Endothelial cell of umbilical vein (primary cell): ENCODE data around the gene CERK.

ENCODE experiments used
- EZH2 ChIP-seq: IDR thresholded peaks from 2 replicates; pipeline ENCODE4 v1.6.1; 2012; ENCODE audit warnings: borderline replicate concordance, low read depth, mild to moderate bottlenecking, moderate library complexity, low read length, inconsistent platforms; ENCODE audit not compliant: severe bottlenecking
- FOS ChIP-seq: IDR thresholded peaks from 2 replicates; pipeline ENCODE4 v1.6.1; 2011; ENCODE audit warnings: mild to moderate bottlenecking, low read length, moderate library complexity, borderline replicate concordance; ENCODE audit not compliant: insufficient read depth
- MYC ChIP-seq: IDR thresholded peaks from one replicate; pipeline ENCODE4 v1.6.1; 2011; ENCODE audit warnings: mild to moderate bottlenecking, low read depth, low read length
- POLR2A ChIP-seq: IDR thresholded peaks from 2 replicates; pipeline ENCODE4 v1.6.1; 2012; ENCODE audit warnings: low read depth, mild to moderate bottlenecking, control low read depth, low read length
- POLR2AphosphoS5 ChIP-seq: IDR thresholded peaks from 2 replicates; pipeline ENCODE4 v1.6.1; 2012; ENCODE audit warnings: low read depth, mild to moderate bottlenecking, control low read depth, low read length, moderate library complexity; ENCODE audit not compliant: insufficient read depth
- TF ChIP-seq, protein P1 (sequence below), 2 donors: IDR thresholded peaks; 1 replicate in 1 of 2; 2 replicates in 1 of 2; pipeline ENCODE4 v1.5.1; 2011; ENCODE audit warnings: low read length in 2 of 2, mild to moderate bottlenecking in 2 of 2, moderate library complexity in 2 of 2, control low read depth in 1 of 2, inconsistent platforms in 1 of 2, low read depth in 1 of 2; ENCODE audit not compliant: insufficient read depth in 1 of 2; ENCODE audit errors: extremely low read depth in 1 of 2
- TF ChIP-seq, protein P2 (sequence below): IDR thresholded peaks from 2 replicates; pipeline ENCODE4 v1.6.1; 2011; ENCODE audit not compliant: insufficient read depth, insufficient read length

GRCh38 chr22:46750863-46751443, 12.9 kb upstream of the CERK start:
- TF ChIP-seq MYC (no peak), POLR2A (no peak), POLR2AphosphoS5 (no peak), EZH2 (no peak), FOS (no peak)
- TF ChIP-seq, protein P1, sequence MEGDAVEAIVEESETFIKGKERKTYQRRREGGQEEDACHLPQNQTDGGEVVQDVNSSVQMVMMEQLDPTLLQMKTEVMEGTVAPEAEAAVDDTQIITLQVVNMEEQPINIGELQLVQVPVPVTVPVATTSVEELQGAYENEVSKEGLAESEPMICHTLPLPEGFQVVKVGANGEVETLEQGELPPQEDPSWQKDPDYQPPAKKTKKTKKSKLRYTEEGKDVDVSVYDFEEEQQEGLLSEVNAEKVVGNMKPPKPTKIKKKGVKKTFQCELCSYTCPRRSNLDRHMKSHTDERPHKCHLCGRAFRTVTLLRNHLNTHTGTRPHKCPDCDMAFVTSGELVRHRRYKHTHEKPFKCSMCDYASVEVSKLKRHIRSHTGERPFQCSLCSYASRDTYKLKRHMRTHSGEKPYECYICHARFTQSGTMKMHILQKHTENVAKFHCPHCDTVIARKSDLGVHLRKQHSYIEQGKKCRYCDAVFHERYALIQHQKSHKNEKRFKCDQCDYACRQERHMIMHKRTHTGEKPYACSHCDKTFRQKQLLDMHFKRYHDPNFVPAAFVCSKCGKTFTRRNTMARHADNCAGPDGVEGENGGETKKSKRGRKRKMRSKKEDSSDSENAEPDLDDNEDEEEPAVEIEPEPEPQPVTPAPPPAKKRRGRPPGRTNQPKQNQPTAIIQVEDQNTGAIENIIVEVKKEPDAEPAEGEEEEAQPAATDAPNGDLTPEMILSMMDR (IDR thresholded peaks at IDR 0.05; ENCODE audit: extremely low read depth in 1 of 2, insufficient read depth in 1 of 2, low read depth in 1 of 2, low read length in 2 of 2), result no peak
- TF ChIP-seq, protein P2, sequence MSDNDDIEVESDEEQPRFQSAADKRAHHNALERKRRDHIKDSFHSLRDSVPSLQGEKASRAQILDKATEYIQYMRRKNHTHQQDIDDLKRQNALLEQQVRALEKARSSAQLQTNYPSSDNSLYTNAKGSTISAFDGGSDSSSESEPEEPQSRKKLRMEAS, result no peak
